H9 (cell line): ENCODE data around the gene PLA2G15. TPM values are rescaled to one million over a fixed set of nuclear protein-coding genes. Genes with fewer than 3 reads are reported as not detected.
A peak's percentile ranks its signal among the peaks of the same experiment; 100 is the strongest.

ENCODE experiments used
- DNase-seq: peaks from one replicate; pipeline ENCODE4 v3.0.0-alpha.2; 2017
- H2AFZ ChIP-seq: one replicate; pipeline ENCODE4 v1.6.1; 2013; ENCODE audit warnings: mild to moderate bottlenecking, low read length, control low read depth, moderate library complexity
- H2AK5ac ChIP-seq: 2 replicates; pipeline ENCODE4 v1.6.1; 2013; ENCODE audit warnings: low read length, control low read depth, mixed read lengths; ENCODE audit not compliant: insufficient read length
- H2BK120ac ChIP-seq: one replicate; pipeline ENCODE4 v1.6.1; 2013; ENCODE audit warnings: low read depth, mild to moderate bottlenecking, low read length, control low read depth, inconsistent platforms; ENCODE audit not compliant: poor library complexity, severe bottlenecking
- H2BK12ac ChIP-seq: 2 replicates; pipeline ENCODE4 v1.6.1; 2013; ENCODE audit warnings: low read length, control low read depth, mixed read lengths, low read depth; ENCODE audit not compliant: insufficient read length
- H2BK15ac ChIP-seq: 2 replicates; pipeline ENCODE4 v1.6.1; 2013; ENCODE audit warnings: low read depth, low read length, control low read depth
- H2BK20ac ChIP-seq: one replicate; pipeline ENCODE4 v1.6.1; 2013; ENCODE audit warnings: low read depth, mild to moderate bottlenecking, low read length, control low read depth, inconsistent platforms; ENCODE audit not compliant: poor library complexity, severe bottlenecking
- H2BK5ac ChIP-seq: 2 replicates; pipeline ENCODE4 v1.6.1; 2013; ENCODE audit warnings: low read length, control low read depth, mixed read lengths; ENCODE audit not compliant: insufficient read length
- H3K14ac ChIP-seq: 2 replicates; pipeline ENCODE4 v1.6.1; 2013; ENCODE audit warnings: low read length, control low read depth; ENCODE audit not compliant: insufficient read depth
- H3K18ac ChIP-seq: 2 replicates; pipeline ENCODE4 v1.6.1; 2013; ENCODE audit warnings: low read depth, mild to moderate bottlenecking, mixed read lengths, low read length, control low read depth; ENCODE audit not compliant: insufficient read length
- H3K23ac ChIP-seq: 2 replicates; pipeline ENCODE4 v1.6.1; 2013; ENCODE audit warnings: low read length, control low read depth, mixed read lengths, low read depth; ENCODE audit not compliant: insufficient read length
- H3K23me2 ChIP-seq: 2 replicates; pipeline ENCODE4 v1.6.1; 2013; ENCODE audit warnings: low read depth, mild to moderate bottlenecking, mixed read lengths, low read length, control low read depth; ENCODE audit not compliant: insufficient read length, poor library complexity, severe bottlenecking
- H3K27ac ChIP-seq: 2 replicates; pipeline ENCODE4 v1.5.1; 2013; ENCODE audit warnings: low read length, control low read depth, mixed read lengths, low read depth; ENCODE audit not compliant: insufficient read length
- H3K27me3 ChIP-seq: 2 replicates; pipeline ENCODE4 v1.6.1; 2013; ENCODE audit warnings: low read length, control low read depth, inconsistent platforms; ENCODE audit not compliant: insufficient read depth
- H3K4ac ChIP-seq: 2 replicates; pipeline ENCODE4 v1.6.1; 2013; ENCODE audit warnings: low read depth, mild to moderate bottlenecking, control low read depth, inconsistent platforms, low read length, moderate library complexity
- H3K4me1 ChIP-seq: 2 replicates; pipeline ENCODE4 v1.6.1; 2013; ENCODE audit warnings: low read length, control low read depth, inconsistent platforms; ENCODE audit not compliant: insufficient read depth
- H3K4me2 ChIP-seq: 2 replicates; pipeline ENCODE4 v1.6.1; 2013; ENCODE audit warnings: low read length, control low read depth, mixed read lengths; ENCODE audit not compliant: insufficient read length, insufficient read depth
- H3K56ac ChIP-seq: 2 replicates; pipeline ENCODE4 v1.6.1; 2013; ENCODE audit warnings: low read depth, mild to moderate bottlenecking, mixed read lengths, low read length, control low read depth; ENCODE audit not compliant: insufficient read length
- H3K79me1 ChIP-seq: 2 replicates; pipeline ENCODE4 v1.6.1; 2013; ENCODE audit warnings: low read depth, mild to moderate bottlenecking, moderate library complexity, low read length, control low read depth, inconsistent platforms; ENCODE audit not compliant: insufficient read depth, poor library complexity, severe bottlenecking
- H3K79me2 ChIP-seq: 2 replicates; pipeline ENCODE4 v1.6.1; 2013; ENCODE audit warnings: low read length, control low read depth, inconsistent platforms; ENCODE audit not compliant: insufficient read depth
- H3K9ac ChIP-seq: 2 replicates; pipeline ENCODE4 v1.6.1; 2013; ENCODE audit warnings: low read length, control low read depth, mixed read lengths; ENCODE audit not compliant: insufficient read length; ENCODE audit errors: extremely low read depth
- H3K9me3 ChIP-seq: one replicate; pipeline ENCODE4 v1.6.1; 2013; ENCODE audit warnings: low read depth, low read length, inconsistent platforms; ENCODE audit not compliant: control insufficient read depth
- H3T11ph ChIP-seq: one replicate; pipeline ENCODE4 v1.6.1; 2013; ENCODE audit warnings: mild to moderate bottlenecking, low read length, control low read depth, inconsistent platforms
- H4K20me1 ChIP-seq: one replicate; pipeline ENCODE4 v1.6.1; 2013; ENCODE audit not compliant: control insufficient read depth, insufficient read length, insufficient read depth
- H4K5ac ChIP-seq: 2 replicates; pipeline ENCODE4 v1.6.1; 2013; ENCODE audit warnings: low read depth, mild to moderate bottlenecking, mixed read lengths, low read length, control low read depth; ENCODE audit not compliant: insufficient read length
- H4K8ac ChIP-seq: replicated peaks from 2 replicates; pipeline ENCODE4 v1.6.1; 2013; ENCODE audit warnings: low read length, control low read depth, mixed read lengths, low read depth; ENCODE audit not compliant: insufficient read length
- H4K91ac ChIP-seq: 2 replicates; pipeline ENCODE4 v1.6.1; 2013; ENCODE audit warnings: low read depth, mild to moderate bottlenecking, moderate library complexity, mixed read lengths, low read length, control low read depth; ENCODE audit not compliant: insufficient read length
- H3K27ac Mint-ChIP-seq, 3 experiments: 2 replicates in 2 of 3; 3 replicates in 1 of 3; pipeline ENCODE4 v1.8.0; 2020 to 2021; ENCODE audit warnings: mixed read lengths in 3 of 3, mild to moderate bottlenecking in 1 of 3, moderate library complexity in 1 of 3
- H3K27me3 Mint-ChIP-seq: 2 replicates; pipeline ENCODE4 v1.8.0; 2021; ENCODE audit warnings: low read depth, mild to moderate bottlenecking, moderate library complexity, mixed read lengths
- H3K36me3 Mint-ChIP-seq, 3 experiments: 2 replicates in 2 of 3; 3 replicates in 1 of 3; pipeline ENCODE4 v1.8.0; 2020 to 2021; ENCODE audit warnings: low read depth in 3 of 3, mixed read lengths in 3 of 3; ENCODE audit not compliant: insufficient read depth in 1 of 3
- H3K4me1 Mint-ChIP-seq, 2 experiments: 2 replicates each; pipeline ENCODE4 v1.8.0; 2020; ENCODE audit warnings: mixed read lengths in 2 of 2
- H3K4me3 Mint-ChIP-seq, 2 experiments: 2 replicates in 1 of 2; 3 replicates in 1 of 2; pipeline ENCODE4 v1.8.0; 2020 to 2021; ENCODE audit warnings: mild to moderate bottlenecking in 2 of 2, mixed read lengths in 2 of 2, moderate library complexity in 1 of 2
- H3K9me3 Mint-ChIP-seq, 2 experiments: 2 replicates in 1 of 2; 3 replicates in 1 of 2; pipeline ENCODE4 v1.8.0; 2020; ENCODE audit warnings: mild to moderate bottlenecking in 2 of 2, mixed read lengths in 2 of 2, moderate library complexity in 1 of 2
- WGBS: extraction: QIAGEN DNeasy Blood & Tissue Kit; methylation state at CpG from one replicate; pipeline ENCODE4 v1.1.7; 2013; ENCODE audit warnings: missing lambda C conversion rate, low lambda C conversion rate, mixed read lengths; ENCODE audit not compliant: insufficient read length; ENCODE audit errors: extremely low coverage; 5-methylcytosine and 5-hydroxymethylcytosine counted together
- total RNA-seq: library from RNA; stranded (reverse); gene quantifications from 2 replicates; pipeline ENCODE4 v1.2.1, GENCODE V29; 2021
- TF ChIP-seq, protein P1 (sequence below): fragments of 200-600 bp; sonication (generic); conservative IDR thresholded peaks from 3 replicates; pipeline ENCODE4 v1.8.0; 2021; ENCODE audit warnings: antibody characterized with exemption, mild to moderate bottlenecking

The PLA2G15 gene
- total RNA-seq, 1 experiment from 2014 or later, result 11.0 TPM

- Mint-ChIP-seq H3K36me3 (peaks cover 16 to 32% (median 19%) of the 10 kb centered on the region in 3 experiments; a peak in 5 of 7 replicates), H3K4me1 (peaks cover 0 to 5% of the 10 kb centered on the region in 2 experiments; a peak in 2 of 4 replicates), H3K9me3 (no peaks in the 10 kb centered on the region), H3K4me3 (no peak overlapping the region), H3K27ac (peak overlapping the region in 1 of 3 experiments; percentile 53; a peak in 2 of 7 replicates), H3K27me3 (no peaks in the 10 kb centered on the region)
- Histone ChIP-seq H3K56ac (no peak overlapping the region), H4K5ac (no peak overlapping the region), H4K8ac (no peak overlapping the region), H2AK5ac (no peak overlapping the region), H3K14ac (no peak overlapping the region), H3K23me2 (no peaks in the 10 kb centered on the region), H3K9me3 (no peaks in the 10 kb centered on the region), H2BK15ac (no peak overlapping the region), H3K18ac (no peak overlapping the region), H3K23ac (no peak overlapping the region), H3K4ac (no peak overlapping the region), H2BK12ac (no peak overlapping the region), H3K27ac (no peak overlapping the region), H3K27me3 (no peaks in the 10 kb centered on the region), H3K79me2 (no peaks in the 10 kb centered on the region), H3T11ph (no peak overlapping the region), H2BK120ac (no peak overlapping the region), H3K4me1 (no peaks in the 10 kb centered on the region), H2AFZ (no peak overlapping the region), H3K79me1 (peaks cover 3% of the 10 kb centered on the region), H4K20me1 (no peaks in the 10 kb centered on the region), H3K9ac (no peak overlapping the region), H3K4me2 (no peak overlapping the region), H2BK20ac (no peak overlapping the region), H2BK5ac (no peak overlapping the region), H4K91ac (no peak overlapping the region)
- WGBS, result no CpG with 5 or more reads among the region's 4 CpGs
- TF ChIP-seq, protein P1, sequence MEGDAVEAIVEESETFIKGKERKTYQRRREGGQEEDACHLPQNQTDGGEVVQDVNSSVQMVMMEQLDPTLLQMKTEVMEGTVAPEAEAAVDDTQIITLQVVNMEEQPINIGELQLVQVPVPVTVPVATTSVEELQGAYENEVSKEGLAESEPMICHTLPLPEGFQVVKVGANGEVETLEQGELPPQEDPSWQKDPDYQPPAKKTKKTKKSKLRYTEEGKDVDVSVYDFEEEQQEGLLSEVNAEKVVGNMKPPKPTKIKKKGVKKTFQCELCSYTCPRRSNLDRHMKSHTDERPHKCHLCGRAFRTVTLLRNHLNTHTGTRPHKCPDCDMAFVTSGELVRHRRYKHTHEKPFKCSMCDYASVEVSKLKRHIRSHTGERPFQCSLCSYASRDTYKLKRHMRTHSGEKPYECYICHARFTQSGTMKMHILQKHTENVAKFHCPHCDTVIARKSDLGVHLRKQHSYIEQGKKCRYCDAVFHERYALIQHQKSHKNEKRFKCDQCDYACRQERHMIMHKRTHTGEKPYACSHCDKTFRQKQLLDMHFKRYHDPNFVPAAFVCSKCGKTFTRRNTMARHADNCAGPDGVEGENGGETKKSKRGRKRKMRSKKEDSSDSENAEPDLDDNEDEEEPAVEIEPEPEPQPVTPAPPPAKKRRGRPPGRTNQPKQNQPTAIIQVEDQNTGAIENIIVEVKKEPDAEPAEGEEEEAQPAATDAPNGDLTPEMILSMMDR, result no peak
- DNase-seq, result no peak
Measured at GRCh38 chr16:68275611-68276191, 30.5 kb downstream of the PLA2G15 start.
